T1000 (cell line): ENCODE measurements around the gene ABHD4.
A peak's percentile ranks its signal among the peaks of the same experiment; 100 is the strongest.
"Not testable (repeated sequence)": the region's sequence is repeated elsewhere in the genome, so short reads cannot be mapped to it uniquely, and the experiment has no call there.

Source experiments
- DNase-seq: peaks from one replicate; lab custom pipeline; 2025; ENCODE audit warnings: mixed read lengths; lab: John Stamatoyannopoulos, UW

Gene ABHD4, protein sequence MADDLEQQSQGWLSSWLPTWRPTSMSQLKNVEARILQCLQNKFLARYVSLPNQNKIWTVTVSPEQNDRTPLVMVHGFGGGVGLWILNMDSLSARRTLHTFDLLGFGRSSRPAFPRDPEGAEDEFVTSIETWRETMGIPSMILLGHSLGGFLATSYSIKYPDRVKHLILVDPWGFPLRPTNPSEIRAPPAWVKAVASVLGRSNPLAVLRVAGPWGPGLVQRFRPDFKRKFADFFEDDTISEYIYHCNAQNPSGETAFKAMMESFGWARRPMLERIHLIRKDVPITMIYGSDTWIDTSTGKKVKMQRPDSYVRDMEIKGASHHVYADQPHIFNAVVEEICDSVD

DNA sequence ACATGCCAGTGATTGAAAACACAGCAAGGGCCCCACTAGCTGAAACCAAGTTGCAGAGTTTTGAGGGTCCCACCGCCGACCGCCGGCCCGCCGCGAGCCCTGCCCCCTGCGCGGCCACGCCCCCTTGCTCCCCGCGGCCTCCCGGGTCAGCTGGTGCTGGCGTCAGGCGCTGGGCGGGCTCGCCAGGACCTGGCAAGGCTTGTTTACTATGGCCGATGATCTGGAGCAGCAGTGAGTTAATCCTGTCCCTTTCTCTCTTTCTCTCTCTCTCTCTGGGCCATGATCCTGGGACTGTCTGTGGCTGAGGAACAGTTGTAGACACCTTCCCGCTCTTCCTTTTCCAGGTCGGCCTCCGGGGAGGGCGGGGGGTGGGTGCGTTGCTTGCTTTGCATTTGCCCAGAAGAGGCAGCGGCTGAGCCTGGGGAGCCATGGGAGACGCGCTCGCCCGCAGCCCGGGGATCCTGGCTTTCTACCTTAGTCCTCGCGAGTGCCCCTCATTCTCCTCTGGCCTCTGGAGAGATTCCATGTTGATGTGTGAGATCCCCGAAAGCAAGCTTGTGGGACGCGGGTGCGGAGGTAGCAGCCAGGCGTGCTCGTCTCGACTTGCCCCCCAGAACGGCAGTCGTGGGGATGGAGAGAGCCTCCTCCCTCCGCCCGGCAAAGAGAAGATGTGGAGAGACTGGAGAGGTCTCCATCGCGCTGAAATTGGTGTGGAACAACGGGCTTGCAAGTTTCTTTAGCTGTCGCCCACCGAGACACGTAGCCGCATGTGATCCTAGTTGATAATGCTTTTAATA is at the start of gene ABHD4:
TSS of gene ABHD4 (plus strand) at position 202 of the 797 bp plus-strand sequence. CDS start at position 209, 7 bp downstream.
- DNase-seq = peak; percentile 14

DNA sequence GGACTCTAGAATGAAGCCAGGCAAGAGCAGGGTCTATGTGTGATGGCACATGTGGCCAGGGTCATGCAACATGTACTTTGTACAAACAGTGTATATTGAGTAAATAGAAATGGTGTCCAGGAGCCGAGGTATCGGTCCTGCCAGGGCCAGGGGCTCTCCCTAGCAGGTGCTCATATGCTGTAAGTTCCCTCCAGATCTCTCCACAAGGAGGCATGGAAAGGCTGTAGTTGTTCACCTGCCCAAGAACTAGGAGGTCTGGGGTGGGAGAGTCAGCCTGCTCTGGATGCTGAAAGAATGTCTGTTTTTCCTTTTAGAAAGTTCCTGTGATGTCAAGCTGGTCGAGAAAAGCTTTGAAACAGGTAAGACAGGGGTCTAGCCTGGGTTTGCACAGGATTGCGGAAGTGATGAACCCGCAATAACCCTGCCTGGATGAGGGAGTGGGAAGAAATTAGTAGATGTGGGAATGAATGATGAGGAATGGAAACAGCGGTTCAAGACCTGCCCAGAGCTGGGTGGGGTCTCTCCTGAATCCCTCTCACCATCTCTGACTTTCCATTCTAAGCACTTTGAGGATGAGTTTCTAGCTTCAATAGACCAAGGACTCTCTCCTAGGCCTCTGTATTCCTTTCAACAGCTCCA is 48.7 kb upstream of the ABHD4 start:
- no peak for DNase-seq

DNA sequence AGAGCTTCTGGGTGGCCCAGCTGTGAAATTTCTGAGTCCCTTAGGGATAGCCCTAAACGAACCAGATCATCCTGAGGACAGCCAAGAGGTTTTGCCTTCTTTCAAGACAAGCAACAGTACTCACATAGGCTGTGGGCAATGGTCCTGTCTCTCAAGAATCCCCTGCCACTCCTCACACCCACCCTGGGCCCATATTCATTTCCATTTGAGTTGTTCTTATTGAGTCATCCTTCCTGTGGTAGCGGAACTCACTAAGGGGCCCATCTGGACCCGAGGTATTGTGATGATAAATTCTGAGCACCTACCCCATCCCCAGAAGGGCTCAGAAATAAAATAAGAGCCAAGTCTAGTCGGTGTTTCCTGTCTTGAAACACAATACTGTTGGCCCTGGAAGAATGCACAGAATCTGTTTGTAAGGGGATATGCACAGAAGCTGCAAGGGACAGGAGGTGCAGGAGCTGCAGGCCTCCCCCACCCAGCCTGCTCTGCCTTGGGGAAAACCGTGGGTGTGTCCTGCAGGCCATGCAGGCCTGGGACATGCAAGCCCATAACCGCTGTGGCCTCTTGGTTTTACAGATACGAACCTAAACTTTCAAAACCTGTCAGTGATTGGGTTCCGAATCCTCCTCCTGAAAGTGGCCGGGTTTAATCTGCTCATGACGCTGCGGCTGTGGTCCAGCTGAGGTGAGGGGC is 48.0 kb upstream of the ABHD4 start:
- DNase-seq = no peak

DNA sequence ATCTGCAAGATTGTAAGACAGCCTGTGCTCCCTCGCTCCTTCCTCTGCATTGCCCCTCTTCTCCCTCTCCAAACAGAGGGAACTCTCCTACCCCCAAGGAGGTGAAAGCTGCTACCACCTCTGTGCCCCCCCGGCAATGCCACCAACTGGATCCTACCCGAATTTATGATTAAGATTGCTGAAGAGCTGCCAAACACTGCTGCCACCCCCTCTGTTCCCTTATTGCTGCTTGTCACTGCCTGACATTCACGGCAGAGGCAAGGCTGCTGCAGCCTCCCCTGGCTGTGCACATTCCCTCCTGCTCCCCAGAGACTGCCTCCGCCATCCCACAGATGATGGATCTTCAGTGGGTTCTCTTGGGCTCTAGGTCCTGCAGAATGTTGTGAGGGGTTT is 46.5 kb upstream of the ABHD4 start:
- no peak for DNase-seq

GRCh38 chr14:22552001-22552826 is 45.9 kb upstream of the ABHD4 start:
- DNase-seq = no peak

DNA sequence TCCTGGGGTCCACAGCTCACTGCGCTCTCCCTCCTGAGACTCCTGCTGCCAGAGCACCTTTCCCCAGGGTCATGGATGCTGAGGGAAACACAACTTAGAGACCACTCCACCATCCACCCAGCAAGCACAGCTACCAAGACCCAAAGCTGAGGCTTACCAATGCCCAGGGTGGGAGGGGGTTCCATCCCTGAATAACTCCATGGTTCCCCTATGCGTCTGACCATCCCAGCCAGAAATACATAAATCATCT is 45.3 kb upstream of the ABHD4 start:
- DNase-seq = no peak

GRCh38 chr14:22553445-22553844 is 44.7 kb upstream of the ABHD4 start:
- DNase-seq = no peak

DNA sequence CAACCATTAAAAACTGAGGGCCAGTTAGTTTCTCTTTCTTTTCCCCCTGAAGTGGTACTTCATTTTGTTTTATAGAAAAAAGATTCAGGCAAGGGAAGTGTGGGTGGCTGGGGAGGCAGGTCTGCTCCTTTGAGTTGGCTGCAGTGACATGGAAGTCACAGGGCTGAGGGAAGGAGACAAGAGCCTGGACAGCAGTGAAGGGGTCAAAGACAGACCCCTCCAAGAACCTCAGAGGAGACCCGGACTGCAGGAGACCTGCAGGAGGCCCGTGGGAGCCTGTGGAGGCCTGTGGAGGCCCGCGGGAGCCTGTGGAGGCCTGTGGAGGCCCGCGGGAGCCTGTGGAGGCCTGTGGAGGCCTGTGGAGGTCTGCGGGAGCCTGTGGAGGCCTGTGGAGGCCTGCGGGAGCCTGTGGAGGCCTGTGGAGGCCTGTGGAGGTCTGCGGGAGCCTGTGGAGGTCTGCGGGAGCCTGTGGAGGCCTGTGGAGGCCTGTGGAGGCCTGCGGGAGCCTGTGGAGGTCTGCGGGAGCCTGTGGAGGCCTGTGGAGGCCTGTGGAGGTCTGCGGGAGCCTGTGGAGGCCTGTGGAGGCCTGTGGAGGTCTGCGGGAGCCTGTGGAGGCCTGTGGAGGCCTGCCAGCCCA is 44.1 kb upstream of the ABHD4 start:
- not testable (repeated sequence) for DNase-seq

GRCh38 chr14:22554498-22555383 is 43.4 kb upstream of the ABHD4 start:
- no peak for DNase-seq

DNA sequence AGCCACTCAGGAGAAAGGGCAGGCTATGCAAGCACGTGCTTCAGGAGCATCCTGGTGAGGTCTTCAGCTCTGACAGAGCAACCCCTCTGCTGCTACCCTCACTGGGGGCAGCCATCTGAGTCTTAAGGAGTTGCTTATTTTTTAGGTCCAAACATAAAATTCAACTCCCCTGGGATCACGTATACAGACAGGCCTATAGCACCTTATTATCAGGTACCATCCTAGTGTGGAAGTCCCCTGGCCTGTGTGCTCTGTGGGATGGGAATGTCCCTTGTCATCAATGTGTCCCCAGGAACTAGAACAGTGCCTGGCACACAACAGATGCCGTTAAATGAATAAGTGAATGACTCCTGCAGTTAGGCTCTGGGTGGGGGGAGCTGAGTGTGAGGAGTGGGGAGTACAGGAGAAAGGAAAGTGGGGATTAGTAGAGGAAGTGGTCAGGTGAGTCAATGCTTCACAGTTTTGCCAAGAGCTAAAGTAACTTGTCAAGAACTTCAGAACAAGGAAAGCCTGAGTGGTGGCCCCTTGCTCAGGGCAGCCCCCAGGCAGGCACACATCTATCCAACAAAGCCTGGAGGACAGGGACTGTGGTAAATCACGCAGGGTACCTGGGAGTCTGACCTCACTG is 42.6 kb upstream of the ABHD4 start:
- DNase-seq = no peak

DNA sequence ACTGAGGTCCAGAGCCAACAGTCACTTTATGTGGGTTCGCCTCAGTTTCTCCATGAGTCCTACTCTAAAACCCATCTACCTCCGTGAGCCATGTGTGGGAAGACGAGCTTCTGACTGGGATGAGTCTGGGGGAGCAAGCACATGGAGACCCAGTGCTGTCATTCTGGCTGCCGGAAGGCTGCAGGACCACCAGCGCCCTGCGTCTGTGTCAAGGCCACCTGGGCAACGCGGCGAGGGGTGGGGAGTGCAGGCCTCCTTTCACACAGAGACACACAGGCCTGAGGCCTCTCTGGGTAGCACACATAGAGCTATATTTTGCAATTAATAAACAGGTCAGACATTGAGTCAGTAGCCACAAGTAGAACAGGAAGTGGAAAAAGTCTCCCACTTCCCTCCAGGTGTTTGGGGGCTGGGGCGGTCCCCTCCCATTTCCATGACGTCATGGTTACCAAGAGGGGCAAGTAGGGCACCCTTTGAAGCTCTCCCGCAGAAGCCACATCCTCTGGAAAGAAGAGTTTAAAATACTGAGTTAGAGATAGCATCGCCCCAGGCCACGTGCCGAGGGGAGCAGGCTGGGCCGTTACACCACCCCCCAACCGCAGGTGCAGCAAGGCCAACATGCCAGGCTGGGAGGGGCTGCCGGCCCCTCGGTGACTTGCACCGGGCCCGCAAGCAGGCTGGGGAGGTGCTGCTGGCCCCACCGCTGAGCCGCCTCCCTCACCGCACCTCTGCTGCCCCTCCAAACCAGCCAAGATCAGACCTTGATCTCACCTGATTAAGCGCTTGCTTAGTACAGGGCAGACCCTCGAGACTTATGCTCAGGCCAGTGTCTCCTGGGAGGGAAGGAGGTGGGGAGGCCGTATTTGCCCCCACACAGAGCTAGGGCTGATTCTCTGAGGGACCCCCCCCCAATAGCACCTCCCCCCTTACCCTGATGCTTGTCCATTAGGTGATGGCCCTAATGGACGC is 41.8 kb upstream of the ABHD4 start:
- peak; percentile 71 for DNase-seq

GRCh38 chr14:22556990-22557623 is 41.0 kb upstream of the ABHD4 start:
- peak; percentile 68 for DNase-seq

DNA sequence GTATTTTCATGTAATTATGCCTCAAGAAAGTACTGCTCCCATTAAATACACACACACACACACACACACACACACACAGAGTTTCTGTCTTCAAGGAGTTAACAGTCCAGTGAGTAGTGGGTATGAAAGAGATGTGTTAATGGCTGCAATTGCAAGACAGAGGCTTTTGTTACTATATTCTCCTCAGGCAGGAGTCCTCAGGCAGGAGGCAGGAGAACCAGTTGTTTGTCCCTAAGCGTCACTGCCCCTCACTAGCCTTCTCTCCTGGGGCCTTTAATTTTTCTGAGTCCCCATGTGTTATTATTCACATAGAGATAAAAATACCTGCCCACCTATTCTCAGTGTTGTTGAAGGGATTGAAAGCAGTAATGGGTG is 40.3 kb upstream of the ABHD4 start:
- no peak for DNase-seq

GRCh38 chr14:22558221-22558913 is 39.7 kb upstream of the ABHD4 start:
- no peak for DNase-seq

DNA sequence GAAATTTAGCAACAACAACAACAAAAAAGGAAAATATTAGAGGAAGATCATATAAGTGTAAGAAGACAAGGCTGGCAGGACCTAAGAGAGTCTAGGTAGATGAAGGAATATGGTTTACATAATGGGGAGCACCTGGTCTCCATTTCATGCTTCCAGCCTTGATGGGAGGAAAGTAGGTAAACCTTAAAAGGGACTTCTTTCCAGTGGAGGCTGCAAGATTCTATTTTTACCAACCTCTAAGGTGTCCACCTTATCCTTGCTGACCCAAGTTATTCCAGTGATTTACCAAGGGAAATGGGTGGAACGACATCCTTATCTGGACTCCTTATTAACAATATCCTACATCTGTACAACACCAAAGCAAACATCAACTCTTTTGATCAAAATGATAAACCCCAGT is 39.1 kb upstream of the ABHD4 start:
- DNase-seq = no peak

DNA sequence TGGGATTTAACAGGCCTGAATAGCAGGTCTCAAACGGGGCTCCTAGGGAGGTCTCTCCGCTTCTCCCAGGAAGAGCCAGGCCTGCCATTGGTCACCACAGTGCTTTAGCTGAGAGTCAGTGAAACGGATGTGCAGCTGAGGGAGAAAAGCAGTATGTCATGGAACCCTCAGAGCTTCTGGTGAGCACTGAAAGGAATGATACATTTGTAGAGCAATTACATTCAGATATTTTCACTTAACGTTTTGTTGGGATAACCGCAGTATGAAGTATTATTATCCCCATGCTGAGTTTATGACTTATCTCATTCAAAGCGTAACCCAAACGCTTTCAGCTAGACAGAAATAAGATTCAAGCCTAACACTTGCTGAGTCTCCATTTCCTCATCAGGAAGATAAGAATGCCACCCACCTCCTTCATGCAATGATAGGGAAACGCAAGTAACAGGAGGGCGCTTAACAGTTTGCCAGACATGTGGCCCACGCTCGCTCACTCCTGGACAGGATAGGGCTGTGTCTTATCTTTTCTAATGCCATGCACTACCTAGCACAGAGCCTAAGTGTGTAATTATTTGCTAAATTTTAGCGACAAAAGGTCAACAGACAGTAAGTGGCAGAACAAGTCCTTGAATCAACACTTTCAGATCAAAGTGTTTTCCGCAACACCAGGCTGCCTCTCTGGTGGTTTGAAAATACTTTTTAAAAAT is 37.3 kb upstream of the ABHD4 start:
- DNase-seq = no peak

DNA sequence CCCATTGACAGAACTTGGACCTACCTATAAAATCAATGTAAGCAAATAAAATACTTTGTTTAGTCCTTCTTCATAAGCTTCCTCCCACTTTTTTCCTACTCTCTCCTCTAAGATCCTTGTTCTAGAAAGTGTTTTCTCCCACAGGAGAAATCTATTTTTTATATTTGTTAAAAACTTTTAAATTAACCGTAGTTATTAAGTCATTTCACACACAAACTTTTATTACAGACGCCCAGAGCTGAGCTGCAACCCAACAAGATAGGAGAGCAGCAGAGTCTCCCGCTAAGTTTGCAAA is 36.8 kb upstream of the ABHD4 start:
- DNase-seq = no peak
